A549 (cell line): Measurements from ENCODE around the gene GET4. TPM values are rescaled to one million over a fixed set of nuclear protein-coding genes. Genes with fewer than 3 reads are reported as not detected.

Experiments used
- ATAC-seq, 2 experiments: fragments of 200-7000 bp in 1 of 2; fragments of >200 bp in 1 of 2; cut with Nextera tagmentation in 1 of 2; cut with Tn5 transposase in 1 of 2; 3 replicates each; pipeline versions ENCODE4 v1.8.0 to v1.9.1; 2018 to 2020; ENCODE audit warnings: mild to moderate bottlenecking in 1 of 2, moderate library complexity in 1 of 2
- CTCF ChIA-PET: fragments of 300-600 bp; sonication (Branson Sonifier 250); formaldehyde crosslinking; extraction: SDS; loops from one replicate; lab custom pipeline; 2021; ENCODE audit warnings: antibody characterized with exemption, inconsistent platforms; lab: Yijun Ruan, JAX
- POLR2A ChIA-PET: fragments of 350-600 bp; formaldehyde crosslinking; extraction: SDS; loops from one replicate; lab custom pipeline; 2021; ENCODE audit warnings: antibody characterized with exemption, inconsistent platforms; lab: Yijun Ruan, JAX
- DNase-seq, 2 experiments: peaks; one replicate each; pipeline versions ENCODE4 v3.0.0 to v3.0.0-alpha.2; 2011 to 2016; ENCODE audit warnings: low read depth in 1 of 2, low spot score in 1 of 2
- FAIRE-seq: peaks from 2 replicates; lab custom pipeline; 2011; peaks lifted over from hg19 to GRCh38; lab: Jason Lieb, UNC
- H3K27ac ChIP-seq, 2 experiments: fragments of >200 bp; sonication (Bioruptor Twin); formaldehyde crosslinking; 3 replicates each; pipeline ENCODE4 v1.5.1; 2016 to 2017
- H3K4me1 ChIP-seq: fragments of >200 bp; sonication (Bioruptor Twin); formaldehyde crosslinking; 3 replicates; pipeline ENCODE4 v1.6.1; 2016
- H3K4me2 ChIP-seq: fragments of >200 bp; sonication (Bioruptor Twin); formaldehyde crosslinking; 3 replicates; pipeline ENCODE4 v1.6.1; 2016
- H3K4me3 ChIP-seq: fragments of >200 bp; sonication (Bioruptor Twin); formaldehyde crosslinking; 3 replicates; pipeline ENCODE4 v1.5.1; 2016
- H3K9me3 ChIP-seq: fragments of >200 bp; sonication (Bioruptor Twin); formaldehyde crosslinking; 3 replicates; pipeline ENCODE4 v1.6.1; 2016
- E2F6 ChIP-seq: IDR thresholded peaks from 2 replicates; pipeline ENCODE4 v1.6.1; 2012; ENCODE audit warnings: low read depth, borderline replicate concordance
- EHF ChIP-seq: fragments of 250-450 bp; sonication (Bioruptor Pico); IDR thresholded peaks from 2 replicates; pipeline ENCODE4 v1.5.0; 2020; ENCODE audit warnings: mild to moderate bottlenecking
- FOSB ChIP-seq: fragments of 250-450 bp; sonication (Bioruptor Pico); IDR thresholded peaks from 2 replicates; pipeline ENCODE4 v1.5.0; 2020; ENCODE audit warnings: mild to moderate bottlenecking, moderate library complexity
- FOSL2 ChIP-seq, 2 experiments: fragments of 450-650 bp in 1 of 2; fragments of >200 bp in 1 of 2; sonication (Bioruptor Twin) in 1 of 2; formaldehyde crosslinking; IDR thresholded peaks; 2 replicates each; pipeline versions ENCODE4 v1.5.0 to v1.6.1; 2016 to 2020; ENCODE audit warnings: mild to moderate bottlenecking in 1 of 2, moderate library complexity in 1 of 2
- FOXS1 ChIP-seq: fragments of 250-450 bp; sonication (Bioruptor Pico); IDR thresholded peaks from 2 replicates; pipeline ENCODE4 v1.5.0; 2020; ENCODE audit warnings: mild to moderate bottlenecking, moderate library complexity
- GATA3 ChIP-seq: IDR thresholded peaks from 2 replicates; pipeline ENCODE4 v1.6.1; 2012; ENCODE audit warnings: borderline replicate concordance
- HMGXB4 ChIP-seq: fragments of 250-450 bp; sonication (Bioruptor Pico); IDR thresholded peaks from 2 replicates; pipeline ENCODE4 v1.5.0; 2021; ENCODE audit warnings: mild to moderate bottlenecking, moderate library complexity, borderline replicate concordance
- HOXB13 ChIP-seq: fragments of 250-450 bp; sonication (Bioruptor Pico); IDR thresholded peaks from 2 replicates; pipeline ENCODE4 v1.5.0; 2020; ENCODE audit warnings: low read depth, mild to moderate bottlenecking, moderate library complexity
- HOXB5 ChIP-seq: fragments of 250-450 bp; sonication (Bioruptor Pico); IDR thresholded peaks from 2 replicates; pipeline ENCODE4 v1.5.0; 2020; ENCODE audit warnings: mild to moderate bottlenecking, moderate library complexity
- JUN ChIP-seq, 2 experiments: fragments of >200 bp; sonication (Bioruptor Twin); formaldehyde crosslinking; IDR thresholded peaks; 2 replicates in 1 of 2; 3 replicates in 1 of 2; pipeline ENCODE4 v1.6.1; 2016 to 2017
- JUNB ChIP-seq: fragments of >200 bp; sonication (Bioruptor Twin); formaldehyde crosslinking; IDR thresholded peaks from 2 replicates; pipeline ENCODE4 v1.6.1; 2016
- MAX ChIP-seq: IDR thresholded peaks from 2 replicates; pipeline ENCODE4 v1.6.1; 2012
- PBX3 ChIP-seq: IDR thresholded peaks from 2 replicates; pipeline ENCODE4 v1.6.1; 2012
- PHF8 ChIP-seq: fragments of 200-600 bp; sonication (generic); IDR thresholded peaks from 2 replicates; pipeline ENCODE4 v1.6.1; 2016; ENCODE audit warnings: low read depth, mild to moderate bottlenecking, antibody characterized with exemption, moderate library complexity, borderline replicate concordance
- REST ChIP-seq: fragments of 200-600 bp; sonication (generic); IDR thresholded peaks from 2 replicates; pipeline ENCODE4 v1.6.1; 2016; ENCODE audit warnings: antibody characterized with exemption, mild to moderate bottlenecking, moderate library complexity
- RFX5 ChIP-seq: fragments of 450-650 bp; IDR thresholded peaks from 2 replicates; pipeline ENCODE4 v1.7.1; 2014; ENCODE audit warnings: antibody characterized with exemption, mild to moderate bottlenecking, moderate library complexity
- TFCP2L1 ChIP-seq: fragments of 250-450 bp; sonication (Bioruptor Pico); IDR thresholded peaks from 2 replicates; pipeline ENCODE4 v1.5.0; 2021; ENCODE audit warnings: mild to moderate bottlenecking
- ZFP36 ChIP-seq: fragments of 450-650 bp; IDR thresholded peaks from 2 replicates; pipeline ENCODE4 v1.6.1; 2014; ENCODE audit warnings: borderline replicate concordance; ENCODE audit not compliant: partially characterized antibody
- ZSCAN20 ChIP-seq: fragments of 250-450 bp; sonication (Bioruptor Pico); IDR thresholded peaks from 2 replicates; pipeline ENCODE4 v1.8.0; 2022; ENCODE audit warnings: mild to moderate bottlenecking, moderate library complexity
- WGBS: methylation state at CpG from one replicate; pipeline ENCODE4 v1.1.6; 2017; ENCODE audit errors: missing lambda C conversion rate; 5-methylcytosine and 5-hydroxymethylcytosine counted together
- polyA plus RNA-seq, 4 experiments: library from polyadenylated mRNA; depleted of rRNA in 3 of 4; stranded (reverse); fragments of >200 nt; fragmentation: RNase III in 1 of 4; extraction: RNeasy Plus Mini Kit Qiagen cat#74134 plus additional on column Dnase treatment in 1 of 4; gene quantifications; 2 replicates in 3 of 4; 3 replicates in 1 of 4; pipeline ENCODE4 v1.2.3, GENCODE V29; 2011 to 2017

Gene GET4
- polyA plus RNA-seq, 2 of the 4 experiments (the other 2 are of a cell fraction): 26.1 to 37.0 TPM

- H3K9me3 ChIP-seq: no peaks in the 10 kb centered on the region
- ChIA-PET CTCF (interaction anchor here (0.7 to 1.7 kb wide), 4 partner anchors 9 to 22 kb away, joined by 3 to 10 read pairs (median 6); no protein-coding TSS in a partner anchor), POLR2A (no interaction called here)
- no peak for ATAC-seq
- no peak overlapping the region for H3K4me3 ChIP-seq
- no peak for DNase-seq
- TF ChIP-seq TFCP2L1 (CRISPR knock-in tag) (no peak), MAX (no peak), FOSL2 (IDR thresholded peaks at IDR 0.05) (no peak), FOSL2 (CRISPR knock-in tag; IDR thresholded peaks at IDR 0.05) (no peak), ZSCAN20 (CRISPR knock-in tag) (no peak)
- no peak overlapping the region for H3K27ac ChIP-seq
- H3K4me2 ChIP-seq: no peak overlapping the region
- whole genome bisulfite sequencing: 88% methylated on average over 14 of the region's 14 CpGs
- FAIRE-seq: no peak
- no peaks in the 10 kb centered on the region for H3K4me1 ChIP-seq
Measured at GRCh38 chr7:851204-851603, 25.1 kb upstream of the GET4 start.

DNA sequence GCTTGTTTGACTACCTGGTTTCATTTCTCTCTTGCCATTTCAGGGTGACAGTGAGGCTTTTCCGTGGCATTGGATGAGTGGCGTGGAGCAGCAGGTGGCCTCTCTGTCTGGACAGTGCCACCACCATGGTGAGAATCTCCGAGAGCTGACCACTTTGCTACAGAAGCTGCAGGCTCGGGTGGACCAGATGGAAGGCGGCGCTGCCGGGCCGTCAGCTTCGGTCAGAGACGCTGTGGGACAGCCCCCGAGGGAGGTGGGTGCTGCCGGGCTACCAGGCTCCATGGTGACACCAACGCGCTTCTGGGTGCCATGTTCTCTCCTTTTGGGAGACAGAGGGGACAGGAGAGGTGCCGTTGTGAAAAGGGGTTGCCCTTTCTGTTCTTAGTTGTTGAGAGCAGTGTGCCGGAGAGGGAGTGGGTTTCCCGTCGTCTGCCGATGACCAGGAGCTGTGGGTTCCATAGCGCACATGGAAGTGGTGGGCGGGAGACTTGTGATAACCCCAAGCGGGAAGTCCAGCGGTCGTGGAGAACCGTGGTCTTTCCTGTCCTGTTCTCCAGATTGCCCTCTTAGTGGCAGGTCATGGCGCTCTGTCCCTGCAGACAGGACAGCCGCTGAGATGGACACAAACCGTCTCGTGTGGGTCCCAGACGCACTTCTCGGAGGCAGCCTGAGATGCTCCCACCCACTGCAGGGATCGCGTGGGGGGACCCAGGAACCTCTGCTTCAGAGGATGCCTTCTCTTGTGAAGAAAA, 22.8 kb upstream of the GET4 start:
- Histone ChIP-seq H3K4me3 (no peak overlapping the region), H3K27ac (no peak overlapping the region), H3K4me1 (no peaks in the 10 kb centered on the region), H3K9me3 (no peaks in the 10 kb centered on the region), H3K4me2 (no peak overlapping the region)
- POLR2A ChIA-PET: no interaction called here
- CTCF ChIA-PET: interaction anchor here (1.0 to 1.5 kb wide), 4 partner anchors 12 to 65 kb away, joined by 3 to 4 read pairs (median 3); no protein-coding TSS in a partner anchor
- WGBS: 89% methylated on average over 24 of the region's 33 CpGs
- TF ChIP-seq E2F6: no peak
- no peak for TF ChIP-seq PBX3
- DNase-seq: no peak
- ATAC-seq: no peak
- no peak for FAIRE-seq

- no peak overlapping the region for H3K4me2 ChIP-seq
- ATAC-seq (no peak), FAIRE-seq (no peak), DNase-seq (no peak)
- no peak overlapping the region for H3K27ac ChIP-seq
- 96% methylated on average over 32 of the region's 32 CpGs for WGBS
- no peaks in the 10 kb centered on the region for H3K4me1 ChIP-seq
- H3K4me3 ChIP-seq: no peak overlapping the region
- ChIA-PET POLR2A (no interaction called here), CTCF (interaction anchor here (1.1 to 1.5 kb wide), 2 partner anchors 13 to 66 kb away, joined by 3 to 4 read pairs; no protein-coding TSS in a partner anchor)
- H3K9me3 ChIP-seq: no peaks in the 10 kb centered on the region
- TF ChIP-seq FOXS1 (no peak), PHF8 (no peak), JUNB (no peak), PBX3 (no peak), REST (no peak), GATA3 (no peak), HOXB5 (CRISPR knock-in tag) (no peak), HMGXB4 (CRISPR knock-in tag) (no peak), JUN (IDR thresholded peaks at IDR 0.05) (no peak), ZFP36 (no peak), MAX (no peak), HOXB13 (CRISPR knock-in tag) (no peak), FOSB (no peak), TFCP2L1 (CRISPR knock-in tag) (no peak), RFX5 (no peak), EHF (CRISPR knock-in tag) (no peak)
Measured at GRCh38 chr7:854118-854775, 22.1 kb upstream of the GET4 start.
